DMS114 treated with DMSO at 0.1 percent for 48 hours (cell line): ENCODE data around the gene FARS2.

Source experiments
- DNase-seq: peaks from one replicate; lab custom pipeline; 2025; ENCODE audit not compliant: unreplicated experiment; lab: John Stamatoyannopoulos, UW

FARS2 gene

DNA sequence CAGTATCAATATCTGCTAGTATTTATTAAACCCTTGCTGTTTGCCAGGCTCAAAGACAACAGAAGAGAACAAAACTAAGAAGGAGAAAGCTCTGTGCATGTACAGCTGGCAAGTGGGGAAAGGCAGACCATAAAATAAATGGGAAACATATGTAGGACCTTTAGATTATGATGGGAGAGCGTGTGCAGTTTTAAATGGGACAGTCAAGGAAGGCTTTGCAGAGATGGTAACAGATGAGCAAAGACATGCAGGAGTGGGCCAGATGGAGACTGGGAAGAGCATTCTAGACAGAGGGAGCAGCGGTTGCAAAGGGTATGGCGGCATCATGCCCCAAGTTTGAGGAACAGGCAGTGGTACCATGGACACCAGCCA is 485.4 kb downstream of the FARS2 start:
- DNase-seq, result no peak

DNA sequence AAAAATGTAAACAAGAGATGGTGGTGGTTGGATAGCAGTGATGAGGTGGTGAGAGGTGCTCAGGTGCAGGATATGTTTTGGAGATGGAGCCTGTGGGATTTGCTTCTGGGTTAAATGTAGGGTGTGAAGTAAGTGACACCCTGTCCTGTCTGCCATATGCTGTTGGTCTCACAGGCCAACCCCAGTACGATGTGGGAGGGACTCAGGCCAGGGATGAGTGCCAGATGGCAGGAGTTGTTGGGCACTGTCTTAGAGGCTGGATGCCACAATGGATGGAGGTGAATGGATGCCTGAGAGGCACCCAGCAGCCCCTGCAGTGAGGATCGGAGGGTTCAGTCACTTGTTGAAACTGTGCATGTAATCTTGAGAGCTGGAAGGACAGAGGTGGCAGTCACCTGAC is 486.1 kb downstream of the FARS2 start:
- no peak for DNase-seq

- DNase-seq, result no peak
Observed at GRCh38 chr6:5749016-5749650, 487.8 kb downstream of the FARS2 start.

DNA sequence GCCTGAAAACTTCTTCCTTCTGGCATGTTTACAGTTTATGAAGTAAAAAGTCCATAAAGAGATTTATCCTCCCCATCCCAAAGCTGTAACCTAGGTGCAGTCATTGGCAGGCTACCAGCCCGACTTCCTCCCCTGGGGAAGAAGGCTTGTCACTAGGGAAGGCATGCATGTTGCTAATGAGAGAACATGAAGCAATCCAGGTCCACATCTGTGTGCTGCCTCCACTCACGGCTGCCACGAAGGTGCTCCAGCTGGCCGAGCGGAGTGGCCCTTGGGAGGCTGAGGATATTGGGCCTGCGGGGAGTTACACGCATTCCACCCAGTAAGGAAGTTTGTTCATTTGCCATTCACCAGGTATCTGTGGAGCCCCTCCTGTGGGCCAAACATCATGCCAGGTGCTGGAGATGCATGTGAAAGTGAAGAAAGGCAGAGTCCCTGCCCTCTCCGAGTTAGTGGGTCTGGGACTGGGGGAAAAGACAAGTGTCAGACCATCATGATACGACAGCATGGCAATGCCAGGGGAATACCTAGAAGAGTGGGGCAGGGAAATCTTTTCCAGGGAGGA is 488.4 kb downstream of the FARS2 start:
- no peak for DNase-seq

GRCh38 chr6:5751525-5752390 is 490.4 kb downstream of the FARS2 start:
- DNase-seq, result no peak

DNA sequence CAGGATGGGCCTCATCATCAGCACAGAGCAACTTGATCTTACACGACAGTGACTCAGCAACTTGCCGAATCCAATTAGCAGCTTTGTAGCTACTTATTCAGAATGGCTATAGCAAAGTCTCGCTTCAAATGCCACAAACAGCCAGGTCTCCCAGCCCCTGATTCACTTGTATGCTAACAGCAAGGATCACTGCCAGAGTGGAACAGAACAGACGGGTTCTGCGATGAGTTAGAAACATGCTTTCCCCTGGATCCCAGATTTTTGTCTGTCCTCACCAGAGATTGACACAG is 491.0 kb downstream of the FARS2 start:
- no peak for DNase-seq

GRCh38 chr6:5753209-5753608 is 491.9 kb downstream of the FARS2 start:
- DNase-seq, result no peak

DNA sequence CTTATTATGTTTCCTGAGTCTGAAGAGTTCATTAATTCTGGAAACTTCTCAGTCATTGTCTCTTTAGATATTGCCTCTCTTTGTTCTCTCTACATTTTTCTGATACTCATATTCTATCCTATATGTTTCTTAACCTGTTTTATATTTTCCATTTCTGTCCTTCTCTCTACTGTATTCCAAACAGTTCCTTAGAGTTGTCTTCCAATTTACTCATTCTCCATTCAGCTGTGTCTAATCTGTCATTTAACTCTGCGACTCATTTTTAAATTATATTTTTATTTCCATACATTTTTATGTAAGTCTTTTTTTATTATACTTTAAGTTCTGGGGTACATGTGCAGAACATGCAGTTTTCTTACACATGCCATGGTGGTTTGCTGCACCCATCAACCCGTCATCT is 493.6 kb downstream of the FARS2 start:
- no peak for DNase-seq

DNA sequence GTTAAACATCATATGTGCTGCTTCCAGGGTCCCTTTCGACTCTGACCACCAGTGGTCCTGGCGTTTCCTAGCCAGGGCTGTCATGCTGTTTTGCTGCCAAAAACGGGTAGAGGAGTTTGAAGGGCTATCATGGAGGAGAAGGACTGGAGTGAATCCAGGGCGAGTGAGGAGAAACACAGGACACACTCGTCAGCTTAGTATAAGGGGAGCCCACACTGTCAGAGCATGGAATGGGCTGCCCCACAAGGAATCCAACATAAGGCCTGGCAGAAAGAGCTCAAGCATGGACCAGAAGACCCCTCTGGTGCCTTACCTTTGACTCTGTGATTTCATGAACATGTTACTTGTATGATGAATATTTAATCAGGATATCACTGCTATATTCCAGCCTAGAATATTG is 498.3 kb downstream of the FARS2 start:
- DNase-seq, result no peak

DNA sequence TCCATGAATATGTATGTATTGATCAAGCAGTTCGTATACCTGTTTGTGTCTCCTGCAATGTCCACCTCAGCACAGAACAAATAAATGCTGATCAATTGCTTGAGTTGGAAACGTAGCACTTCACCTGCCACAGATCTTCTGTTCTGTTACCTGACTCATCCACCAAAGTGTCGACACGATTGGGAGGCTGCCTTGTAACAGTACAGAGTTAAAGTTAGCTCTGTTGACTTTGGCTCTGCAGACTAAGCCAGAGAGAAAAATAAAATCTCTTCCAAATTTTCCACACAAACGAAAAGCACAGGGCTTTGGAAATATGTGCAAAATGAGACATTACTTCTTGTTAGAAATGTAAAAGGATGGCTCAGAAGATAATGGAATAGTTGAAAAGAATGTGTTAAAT is 500.1 kb downstream of the FARS2 start:
- no peak for DNase-seq

- no peak for DNase-seq
Observed at GRCh38 chr6:5762561-5762968, 501.3 kb downstream of the FARS2 start.

DNA sequence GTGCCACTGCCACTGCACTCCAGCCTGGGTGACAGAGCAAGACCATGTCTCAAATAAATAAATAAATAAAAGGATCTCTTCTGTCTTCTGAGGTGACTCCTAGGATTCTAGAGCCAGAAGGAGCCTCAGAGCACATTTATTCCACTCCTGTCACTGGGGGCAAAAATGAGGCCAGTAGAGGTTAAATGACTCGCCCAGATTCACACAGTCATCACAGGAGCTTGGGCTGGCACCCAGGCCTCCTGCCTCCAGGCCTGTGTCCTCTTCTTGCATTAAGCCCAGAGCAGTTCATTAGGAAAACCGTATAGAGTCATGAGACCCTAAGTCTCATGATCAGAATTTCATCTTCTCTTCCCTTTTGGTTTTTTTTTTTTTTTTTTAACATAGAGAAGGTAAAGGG is 502.1 kb downstream of the FARS2 start:
- no peak for DNase-seq

GRCh38 chr6:5763871-5764270 is 502.6 kb downstream of the FARS2 start:
- no peak for DNase-seq

GRCh38 chr6:5764401-5764955 is 503.2 kb downstream of the FARS2 start:
- no peak for DNase-seq

- no peak for DNase-seq
Observed at GRCh38 chr6:5765141-5765760, 503.9 kb downstream of the FARS2 start.

DNA sequence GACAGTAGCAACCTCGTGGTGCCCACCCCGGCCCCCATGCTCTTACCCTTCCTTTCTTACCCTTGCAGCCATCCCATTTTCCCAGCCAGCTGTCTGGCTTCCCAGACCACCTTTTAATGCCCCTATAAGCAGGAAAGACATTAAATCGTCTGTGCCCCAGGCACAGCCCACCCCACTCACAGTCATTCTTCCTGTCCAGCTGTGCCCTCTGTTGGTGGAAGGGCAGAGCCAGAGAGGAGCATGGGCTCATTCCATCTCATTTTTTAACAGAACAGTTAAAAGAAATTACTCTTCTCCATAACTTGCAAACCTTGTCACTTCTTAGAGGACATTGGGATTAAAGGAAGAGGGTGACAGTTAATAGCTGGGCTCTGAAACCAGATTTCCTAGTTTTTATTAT is 504.9 kb downstream of the FARS2 start:
- DNase-seq, result no peak

- no peak for DNase-seq
Observed at GRCh38 chr6:5767471-5767870, 506.2 kb downstream of the FARS2 start.

DNA sequence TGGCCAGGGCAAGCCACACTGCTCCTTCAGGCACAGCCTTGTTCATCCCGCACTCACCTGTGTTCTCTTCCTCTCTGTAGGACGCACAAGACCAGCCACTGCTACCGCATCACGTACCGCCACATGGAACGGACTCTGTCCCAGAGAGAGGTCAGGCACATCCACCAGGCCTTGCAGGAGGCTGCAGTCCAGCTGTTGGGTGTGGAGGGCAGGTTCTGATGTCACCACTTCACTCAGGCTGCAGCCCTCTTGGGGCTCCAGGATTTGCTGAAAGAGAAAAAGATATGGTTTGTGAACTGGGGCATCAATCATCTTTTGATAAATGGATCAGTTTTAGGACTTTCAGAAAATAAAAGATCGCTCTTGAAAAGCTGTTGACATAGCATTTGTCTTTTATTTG is 509.9 kb downstream of the FARS2 start:
- no peak for DNase-seq

DNA sequence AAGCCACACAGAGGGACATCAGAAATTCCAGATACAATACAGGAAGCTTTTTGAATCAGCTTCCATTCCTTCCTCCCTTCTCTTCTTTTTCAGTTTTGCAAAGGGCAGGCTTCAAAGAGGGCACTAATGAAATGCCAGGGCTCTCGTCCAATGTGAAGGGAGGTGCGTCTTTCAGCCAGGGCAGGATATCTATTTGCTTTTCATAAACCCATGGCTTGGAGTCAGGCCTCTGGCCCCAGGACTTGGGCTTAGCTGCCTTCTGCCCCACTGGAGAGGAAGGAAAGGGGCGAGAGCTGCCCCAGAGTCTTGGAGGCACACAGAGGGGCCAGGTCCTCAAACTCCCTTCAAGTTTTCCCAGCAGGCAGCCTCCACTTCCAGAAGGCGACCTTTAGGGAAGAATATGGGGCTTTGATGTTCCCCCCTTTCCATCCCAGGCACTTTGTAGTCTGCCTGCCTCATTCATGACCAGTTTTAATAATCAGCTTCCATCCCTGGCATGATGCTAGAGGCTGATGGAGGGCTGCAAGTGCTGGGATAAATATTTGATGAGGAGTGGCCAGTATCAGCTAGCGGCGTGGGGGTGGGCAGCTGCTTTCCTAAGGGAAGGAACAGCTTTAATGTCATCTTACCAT is 510.6 kb downstream of the FARS2 start:
- no peak for DNase-seq

DNA sequence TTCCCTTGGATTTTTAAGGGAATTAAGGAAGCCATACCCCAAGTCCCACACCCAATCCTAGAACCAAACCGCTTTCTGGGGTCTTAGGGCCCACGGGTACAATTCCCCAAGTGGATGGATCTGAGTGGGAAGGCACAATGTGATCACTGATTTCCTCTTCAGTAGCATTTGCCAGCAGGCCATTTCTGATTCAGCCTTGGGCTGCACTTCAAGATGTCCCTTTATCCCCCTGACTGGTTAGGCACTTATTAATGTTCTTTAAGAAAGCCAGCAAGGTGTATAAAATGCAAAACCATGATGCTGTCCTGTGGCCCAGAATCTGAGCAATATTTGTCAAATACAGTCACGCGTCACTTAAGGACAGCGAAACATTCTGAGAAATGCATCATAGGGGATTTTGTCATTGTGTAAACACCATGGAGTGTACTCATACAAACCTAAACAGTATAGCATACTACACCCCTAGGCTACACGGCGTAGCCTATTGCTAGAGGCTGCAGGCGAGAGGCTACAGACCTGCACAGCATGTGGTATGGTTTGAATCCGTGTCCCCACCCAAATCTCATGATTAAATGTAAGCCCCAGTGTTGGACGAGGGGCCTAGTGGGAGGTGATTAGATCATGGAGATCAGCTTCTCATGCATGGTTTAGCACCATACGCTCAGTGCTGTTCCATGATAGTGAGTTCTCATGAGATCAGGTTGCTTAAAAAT is 511.3 kb downstream of the FARS2 start:
- DNase-seq, result no peak

GRCh38 chr6:5776104-5776503 is 514.8 kb downstream of the FARS2 start:
- no peak for DNase-seq
